KMS-11 (cell line): Measurements from ENCODE around the gene BABAM2.
"Not testable (repeated sequence)": the region's sequence is repeated elsewhere in the genome, so short reads cannot be mapped to it uniquely, and the experiment has no call there.

ENCODE experiments used
- H2AFZ ChIP-seq: fragments of 200-600 bp; sonication (generic); 2 replicates; pipeline ENCODE4 v1.6.1; 2016; ENCODE audit warnings: antibody characterized with exemption, mixed run types, low read depth
- H3K27ac ChIP-seq: fragments of 200-600 bp; sonication (generic); 2 replicates; pipeline ENCODE4 v1.6.1; 2016; ENCODE audit warnings: mild to moderate bottlenecking, mixed run types
- H3K27me3 ChIP-seq: fragments of 200-600 bp; sonication (generic); 2 replicates; pipeline ENCODE4 v1.6.1; 2017; ENCODE audit warnings: mild to moderate bottlenecking, low read depth, mixed run types, moderate library complexity; ENCODE audit not compliant: insufficient read depth
- H3K36me3 ChIP-seq: fragments of 200-600 bp; sonication (generic); 2 replicates; pipeline ENCODE4 v1.6.1; 2017; ENCODE audit warnings: mild to moderate bottlenecking, mixed run types; ENCODE audit not compliant: insufficient read depth
- H3K4me1 ChIP-seq: fragments of 200-600 bp; sonication (generic); 2 replicates; pipeline ENCODE4 v1.6.1; 2016; ENCODE audit warnings: mild to moderate bottlenecking, low read depth, mixed run types; ENCODE audit not compliant: poor library complexity, severe bottlenecking
- H3K4me2 ChIP-seq: fragments of 200-600 bp; sonication (generic); 2 replicates; pipeline ENCODE4 v1.7.0; 2016; ENCODE audit warnings: mild to moderate bottlenecking, mixed run types
- H3K4me3 ChIP-seq: fragments of 200-600 bp; sonication (generic); IDR thresholded peaks from 2 replicates; pipeline ENCODE4 v1.6.1; 2017; ENCODE audit warnings: low read depth, low read length, mixed read lengths; ENCODE audit not compliant: insufficient read depth
- H3K79me2 ChIP-seq: fragments of 200-600 bp; sonication (generic); 2 replicates; pipeline ENCODE4 v1.6.1; 2016; ENCODE audit warnings: low read depth, mixed run types; ENCODE audit not compliant: insufficient read depth
- H3K9ac ChIP-seq: fragments of 200-600 bp; sonication (generic); 2 replicates; pipeline ENCODE4 v1.6.1; 2016; ENCODE audit warnings: mild to moderate bottlenecking, mixed run types
- H4K20me1 ChIP-seq: fragments of 200-600 bp; sonication (generic); 2 replicates; pipeline ENCODE4 v1.6.1; 2016; ENCODE audit warnings: mild to moderate bottlenecking, mixed run types; ENCODE audit not compliant: insufficient read depth
- CTCF ChIP-seq: fragments of 200-600 bp; sonication (generic); conservative IDR thresholded peaks from 2 replicates; pipeline ENCODE4 v1.6.1; 2017; ENCODE audit warnings: low read depth, mild to moderate bottlenecking, antibody characterized with exemption, low read length, moderate library complexity, mixed read lengths

Gene BABAM2

DNA sequence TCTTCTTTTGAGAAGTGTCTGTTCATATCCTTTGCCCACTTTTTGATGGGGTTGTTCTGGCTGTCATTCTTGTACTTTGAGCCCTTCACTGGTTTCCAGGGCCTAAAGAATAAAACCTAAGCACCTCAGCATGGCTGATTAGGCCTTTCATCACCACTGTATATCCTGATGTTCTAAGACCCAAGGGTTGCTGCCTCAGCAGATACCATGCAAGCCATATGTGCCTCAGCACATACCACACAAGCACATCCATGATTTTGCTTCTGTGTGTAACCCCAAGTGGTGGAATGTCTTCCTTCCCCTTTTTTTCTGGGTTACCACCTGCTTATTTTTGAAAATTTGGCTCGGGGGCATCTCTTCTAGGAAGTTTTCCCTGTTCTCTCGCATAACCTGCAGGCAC is 11.7 kb upstream of the BABAM2 start:
- H3K27ac ChIP-seq: no peak overlapping the region
- TF ChIP-seq CTCF: no peak
- H3K79me2 ChIP-seq: no peaks in the 10 kb centered on the region
- H4K20me1 ChIP-seq: no peaks in the 10 kb centered on the region
- H3K27me3 ChIP-seq: no peaks in the 10 kb centered on the region
- H3K36me3 ChIP-seq: no peaks in the 10 kb centered on the region
- no peak overlapping the region for H3K4me2 ChIP-seq
- H3K4me1 ChIP-seq: no peaks in the 10 kb centered on the region
- H2AFZ ChIP-seq: no peak overlapping the region
- H3K9ac ChIP-seq: no peak overlapping the region
- H3K4me3 ChIP-seq: no peak overlapping the region

GRCh38 chr2:27881815-27882583 is 8.5 kb upstream of the BABAM2 start:
- not testable (repeated sequence) for H3K4me1 ChIP-seq, H3K79me2 ChIP-seq, H4K20me1 ChIP-seq, H2AFZ ChIP-seq, H3K27me3 ChIP-seq, H3K4me3 ChIP-seq, H3K4me2 ChIP-seq, H3K9ac ChIP-seq, H3K27ac ChIP-seq, H3K36me3 ChIP-seq

GRCh38 chr2:27882584-27882922 is 8.0 kb upstream of the BABAM2 start:
- H3K79me2 ChIP-seq, H3K4me3 ChIP-seq, H3K4me1 ChIP-seq, H3K27ac ChIP-seq, H3K9ac ChIP-seq, H4K20me1 ChIP-seq, H3K27me3 ChIP-seq, H3K4me2 ChIP-seq, H2AFZ ChIP-seq, H3K36me3 ChIP-seq: not testable (repeated sequence)

- Histone ChIP-seq H2AFZ (no peak overlapping the region), H3K4me3 (no peak overlapping the region), H3K9ac (no peak overlapping the region), H3K27ac (no peak overlapping the region), H3K36me3 (no peaks in the 10 kb centered on the region), H3K4me2 (no peak overlapping the region), H3K27me3 (no peaks in the 10 kb centered on the region), H3K4me1 (peaks cover 3% of the 10 kb centered on the region), H3K79me2 (no peaks in the 10 kb centered on the region), H4K20me1 (no peaks in the 10 kb centered on the region)
- no peak for TF ChIP-seq CTCF
Observed at GRCh38 chr2:27884601-27885000, 5.9 kb upstream of the BABAM2 start.

DNA sequence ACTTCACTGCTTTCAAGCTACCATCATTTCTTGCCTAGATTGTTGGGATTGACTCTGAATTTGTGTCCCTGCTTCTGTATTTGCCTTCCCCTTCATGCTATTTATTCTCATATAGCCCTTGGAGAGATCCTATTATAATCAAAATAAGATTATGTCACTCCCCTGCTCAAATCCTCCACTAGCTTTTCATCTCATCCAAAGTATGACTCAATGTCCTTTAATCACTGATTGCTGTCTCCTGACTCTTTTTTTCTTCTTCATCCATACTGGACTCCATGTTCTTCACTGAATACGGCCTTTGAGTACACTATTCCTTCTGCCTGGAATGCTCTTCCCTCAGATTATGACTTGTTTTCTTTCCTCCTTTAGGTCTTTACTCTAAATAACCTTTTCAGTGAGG is 5.3 kb upstream of the BABAM2 start:
- H3K79me2 ChIP-seq: no peaks in the 10 kb centered on the region
- H3K9ac ChIP-seq: no peak overlapping the region
- no peak overlapping the region for H3K27ac ChIP-seq
- no peaks in the 10 kb centered on the region for H3K27me3 ChIP-seq
- H3K4me3 ChIP-seq: no peak overlapping the region
- no peaks in the 10 kb centered on the region for H3K36me3 ChIP-seq
- H3K4me1 ChIP-seq: peaks cover 4% of the 10 kb centered on the region
- H3K4me2 ChIP-seq: no peak overlapping the region
- no peaks in the 10 kb centered on the region for H4K20me1 ChIP-seq
- no peak for TF ChIP-seq CTCF
- H2AFZ ChIP-seq: no peak overlapping the region
